GM21576 (cell line): ENCODE results near the gene EFR3B.
"Not testable (repeated sequence)": the region's sequence is repeated elsewhere in the genome, so short reads cannot be mapped to it uniquely, and the experiment has no call there.

Source experiments
- ATAC-seq: cut with Tn5 transposase; IDR thresholded peaks from one replicate; pipeline ENCODE4 v1.9.1; 2021; ENCODE audit warnings: mild to moderate bottlenecking, moderate library complexity; ENCODE audit not compliant: unreplicated experiment

The EFR3B gene

GRCh38 chr2:25141120-25141519 lies 99.2 kb downstream of the EFR3B start:
- no peak for ATAC-seq

- ATAC-seq, result no peak
Observed at GRCh38 chr2:25145803-25146202, 103.9 kb downstream of the EFR3B start.

- ATAC-seq, result no peak
Observed at GRCh38 chr2:25146896-25147295, 105.0 kb downstream of the EFR3B start.

GRCh38 chr2:25149646-25150045 lies 107.8 kb downstream of the EFR3B start:
- ATAC-seq, result no peak

- ATAC-seq, result not testable (repeated sequence)
Observed at GRCh38 chr2:25150993-25151392, 109.1 kb downstream of the EFR3B start.

GRCh38 chr2:25151718-25152117 lies 109.8 kb downstream of the EFR3B start:
- ATAC-seq, result no peak

GRCh38 chr2:25155401-25155800 lies 113.5 kb downstream of the EFR3B start:
- ATAC-seq, result no peak

- no peak for ATAC-seq
Observed at GRCh38 chr2:25158096-25158852, 116.4 kb downstream of the EFR3B start.

- no peak for ATAC-seq
Observed at GRCh38 chr2:25159949-25160348, 118.1 kb downstream of the EFR3B start.

- no peak for ATAC-seq
Observed at GRCh38 chr2:25160376-25160775, 118.5 kb downstream of the EFR3B start.

GRCh38 chr2:25161055-25161781 lies 119.3 kb downstream of the EFR3B start:
- ATAC-seq, result no peak

- not testable (repeated sequence) for ATAC-seq
Observed at GRCh38 chr2:25162061-25162460, 120.2 kb downstream of the EFR3B start.

- ATAC-seq, result no peak
Observed at GRCh38 chr2:25164561-25164960, 122.7 kb downstream of the EFR3B start.

GRCh38 chr2:25165992-25166875 lies 124.4 kb downstream of the EFR3B start:
- peak; percentile 79 for ATAC-seq

GRCh38 chr2:25168256-25169072 lies 126.6 kb downstream of the EFR3B start, which contains the start of gene POMC:
POMC (minus strand) TSS chr2:25168580; CDS start chr2:25164772, 3,808 bp downstream.
- ATAC-seq, result no peak

- no peak for ATAC-seq
Observed at GRCh38 chr2:25169073-25169470, 127.2 kb downstream of the EFR3B start.

GRCh38 chr2:25170888-25171287 lies 129.0 kb downstream of the EFR3B start:
- no peak for ATAC-seq

GRCh38 chr2:25173719-25174118 lies 131.8 kb downstream of the EFR3B start:
- no peak for ATAC-seq

GRCh38 chr2:25174192-25174861 lies 132.5 kb downstream of the EFR3B start:
- no peak for ATAC-seq

GRCh38 chr2:25176138-25176537 lies 134.3 kb downstream of the EFR3B start:
- ATAC-seq, result no peak
